ENCODE results near the gene GLTPD2.

The GLTPD2 gene

GRCh38 chr17:4838309-4838785 lies 49.6 kb downstream of the GLTPD2 start:
- H3K4me3 ChIP-seq, result no peak overlapping the region
- no peaks in the 10 kb centered on the region for H3K9me3 ChIP-seq
- no peak overlapping the region for H3K4me2 ChIP-seq
- no peaks in the 10 kb centered on the region for H3K27me3 ChIP-seq
- TF ChIP-seq Cebpa-rat (IDR thresholded peaks at IDR 0.05), result no peak
- H3K27ac ChIP-seq, result no peak overlapping the region
- H3K36me3 ChIP-seq, result peaks cover 18% of the 10 kb centered on the region
- peaks cover 96% of the 10 kb centered on the region for H4K20me1 ChIP-seq
- no peak overlapping the region for H3K9ac ChIP-seq
- H3K4me1 ChIP-seq, result peaks cover 52% of the 10 kb centered on the region

- Histone ChIP-seq H3K4me2 (no peak overlapping the region), H3K27ac (no peak overlapping the region), H3K36me3 (peaks cover 27% of the 10 kb centered on the region), H3K4me1 (peaks cover 47% of the 10 kb centered on the region), H4K20me1 (peaks cover 100% of the 10 kb centered on the region), H3K9me3 (no peaks in the 10 kb centered on the region), H3K9ac (no peak overlapping the region), H3K27me3 (no peaks in the 10 kb centered on the region), H3K4me3 (no peak overlapping the region)
- no peak for TF ChIP-seq Cebpa-rat (IDR thresholded peaks at IDR 0.05)
These were observed 50.5 kb downstream of the GLTPD2 start for GRCh38 chr17:4839221-4839620.
